ENCODE results near the gene ZNRF2.

DNA sequence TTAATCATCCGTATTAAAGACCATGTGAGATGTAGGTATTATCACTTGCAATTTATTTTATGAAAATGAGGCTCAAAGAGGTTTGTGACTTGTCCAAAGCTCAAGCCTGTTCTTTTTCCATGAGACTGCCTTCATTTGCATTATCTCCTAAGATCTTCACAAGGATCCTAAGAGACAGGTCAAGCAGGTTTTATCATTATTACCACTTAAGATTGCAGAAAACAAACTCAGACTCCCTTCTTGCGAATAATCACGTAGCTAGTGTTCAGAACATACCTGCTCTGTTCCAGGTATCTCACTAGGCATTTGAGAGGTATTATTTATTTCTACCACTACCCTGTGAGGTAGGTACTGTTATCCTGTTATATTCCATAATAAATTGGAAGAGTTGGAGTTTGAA is 64.8 kb downstream of the ZNRF2 start:
- no peak for TF ChIP-seq SP1 (IDR thresholded peaks at IDR 0.05)
- TF ChIP-seq FOXM1 (IDR thresholded peaks at IDR 0.05; ENCODE audit: borderline replicate concordance): no peak
- TF ChIP-seq ARNT (IDR thresholded peaks at IDR 0.05): no peak
- no peak for TF ChIP-seq FOXK2 (IDR thresholded peaks at IDR 0.05)
- TF ChIP-seq CTBP1 (IDR thresholded peaks at IDR 0.05; ENCODE audit: borderline replicate concordance): no peak
